H1 (cell line): ENCODE data around the gene CELF4. TPM values are rescaled to one million over a fixed set of nuclear protein-coding genes. Genes with fewer than 3 reads are reported as not detected.
A peak's percentile ranks its signal among the peaks of the same experiment; 100 is the strongest.

Experiments used
- CTCF ChIA-PET: fragments of 300-600 bp; sonication (Branson Sonifier 250); formaldehyde crosslinking; loops from one replicate; lab custom pipeline; 2021; ENCODE audit not compliant: partially characterized antibody; lab: Charles Lee
- POLR2A ChIA-PET: fragments of 300-600 bp; sonication (Branson Sonifier 250); formaldehyde crosslinking; loops from one replicate; lab custom pipeline; 2021; ENCODE audit warnings: inconsistent platforms; ENCODE audit not compliant: partially characterized antibody; lab: Charles Lee
- DNase-seq, 2 experiments: peaks; one replicate each; pipeline versions ENCODE4 v3.0.0 to v3.0.0-alpha.2; 2010 to 2022; ENCODE audit warnings: low spot score in 2 of 2, low read depth in 1 of 2, mixed read lengths in 1 of 2
- FAIRE-seq: peaks from 2 replicates; lab custom pipeline; 2011; peaks lifted over from hg19 to GRCh38; lab: Jason Lieb, UNC
- H2AFZ ChIP-seq: 2 replicates; pipeline ENCODE4 v1.8.1; 2012; ENCODE audit warnings: low read length, inconsistent platforms
- H2AK5ac ChIP-seq: 2 replicates; pipeline ENCODE4 v1.6.1; 2013; ENCODE audit warnings: low read depth, low read length
- H2BK120ac ChIP-seq: replicated peaks from 2 replicates; pipeline ENCODE3; 2013; ENCODE audit warnings: low read depth, low read length, inconsistent platforms
- H2BK12ac ChIP-seq: 2 replicates; pipeline ENCODE4 v1.6.1; 2013; ENCODE audit warnings: low read depth, low read length
- H2BK15ac ChIP-seq: 2 replicates; pipeline ENCODE4 v1.6.1; 2013; ENCODE audit warnings: low read length
- H2BK20ac ChIP-seq: 2 replicates; pipeline ENCODE4 v1.6.1; 2013; ENCODE audit warnings: low read length
- H2BK5ac ChIP-seq: 2 replicates; pipeline ENCODE4 v1.6.1; 2013; ENCODE audit warnings: low read depth, low read length
- H3K14ac ChIP-seq: 2 replicates; pipeline ENCODE4 v1.6.1; 2013; ENCODE audit warnings: inconsistent platforms; ENCODE audit not compliant: insufficient read length
- H3K18ac ChIP-seq: 2 replicates; pipeline ENCODE4 v1.6.1; 2013; ENCODE audit warnings: low read length; ENCODE audit errors: extremely low read depth
- H3K23ac ChIP-seq: 2 replicates; pipeline ENCODE4 v1.6.1; 2013; ENCODE audit warnings: inconsistent platforms; ENCODE audit not compliant: insufficient read length
- H3K23me2 ChIP-seq: 2 replicates; pipeline ENCODE4 v1.6.1; 2013; ENCODE audit warnings: low read depth, low read length
- H3K27ac ChIP-seq: 2 replicates; pipeline ENCODE4 v1.6.1; 2011; ENCODE audit warnings: low read depth, low read length, inconsistent platforms
- H3K27me3 ChIP-seq, 4 experiments: replicated peaks in 1 of 4; 1 replicate in 1 of 4; 2 replicates in 3 of 4; pipeline versions ENCODE4 v1.6.1 to v1.8.1; 2011 to 2013; ENCODE audit warnings: low read length in 3 of 4, mild to moderate bottlenecking in 3 of 4, inconsistent platforms in 2 of 4, mixed read lengths in 2 of 4, moderate library complexity in 1 of 4; ENCODE audit not compliant: control insufficient read depth in 3 of 4, insufficient read depth in 3 of 4; ENCODE audit errors: extremely low read depth in 1 of 4
- H3K36me3 ChIP-seq, 4 experiments: 2 replicates each; pipeline versions ENCODE4 v1.6.1 to v1.8.1; 2011 to 2013; ENCODE audit warnings: mild to moderate bottlenecking in 4 of 4, low read length in 3 of 4, moderate library complexity in 2 of 4, control low read depth in 1 of 4, inconsistent platforms in 1 of 4; ENCODE audit not compliant: insufficient read depth in 4 of 4, control insufficient read depth in 2 of 4
- H3K4ac ChIP-seq: replicated peaks from 2 replicates; pipeline ENCODE3; 2013; ENCODE audit warnings: low read length, low read depth, mixed read lengths, inconsistent platforms; ENCODE audit not compliant: insufficient read length
- H3K4me1 ChIP-seq, 4 experiments: replicated peaks in 1 of 4; 1 replicate in 1 of 4; 2 replicates in 3 of 4; pipeline versions ENCODE4 v1.6.1 to v1.8.1; 2011 to 2013; ENCODE audit warnings: low read length in 3 of 4, inconsistent platforms in 2 of 4, mixed read lengths in 1 of 4; ENCODE audit not compliant: insufficient read depth in 4 of 4, control insufficient read depth in 3 of 4
- H3K4me2 ChIP-seq, 2 experiments: 2 replicates each; pipeline versions ENCODE4 v1.6.1 to v1.8.1; 2011 to 2013; ENCODE audit warnings: low read depth in 2 of 2, low read length in 2 of 2, control low read depth in 1 of 2, inconsistent platforms in 1 of 2, mild to moderate bottlenecking in 1 of 2; ENCODE audit not compliant: insufficient read depth in 1 of 2
- H3K4me3 ChIP-seq, 4 experiments: fragments of 200-600, 300-600 bp in 1 of 4; sonication (generic), shearing (Covaris generic), sonication (Bioruptor Twin) in 1 of 4; 2 replicates each; pipeline versions ENCODE4 v1.5.1 to v1.8.1; 2011 to 2016; ENCODE audit warnings: low read length in 4 of 4, low read depth in 3 of 4, control low read depth in 2 of 4, inconsistent platforms in 2 of 4, mild to moderate bottlenecking in 2 of 4, mixed read lengths in 1 of 4, moderate library complexity in 1 of 4; ENCODE audit not compliant: insufficient read depth in 2 of 4; ENCODE audit errors: extremely low read depth in 1 of 4
- H3K56ac ChIP-seq: replicated peaks from 2 replicates; pipeline ENCODE3; 2013; ENCODE audit warnings: low read depth, mild to moderate bottlenecking, mixed read lengths, low read length, inconsistent platforms; ENCODE audit not compliant: insufficient read length
- H3K79me1 ChIP-seq: 2 replicates; pipeline ENCODE4 v1.6.1; 2013; ENCODE audit warnings: low read depth, low read length, control low read depth
- H3K79me2 ChIP-seq, 2 experiments: 2 replicates each; pipeline versions ENCODE4 v1.6.1 to v1.8.1; 2012 to 2013; ENCODE audit warnings: low read length in 2 of 2, mild to moderate bottlenecking in 2 of 2, inconsistent platforms in 1 of 2; ENCODE audit not compliant: insufficient read depth in 2 of 2, control insufficient read depth in 1 of 2
- H3K9ac ChIP-seq, 4 experiments: replicated peaks in 1 of 4; 1 replicate in 1 of 4; 2 replicates in 3 of 4; pipeline versions ENCODE4 v1.6.1 to v1.8.1; 2011 to 2013; ENCODE audit warnings: low read depth in 3 of 4, low read length in 3 of 4, control low read depth in 2 of 4, mild to moderate bottlenecking in 2 of 4, moderate library complexity in 2 of 4, inconsistent platforms in 1 of 4; ENCODE audit errors: extremely low read depth in 1 of 4
- H3K9me3 ChIP-seq, 2 experiments: 2 replicates each; pipeline versions ENCODE4 v1.6.1 to v1.8.1; 2012 to 2013; ENCODE audit warnings: mild to moderate bottlenecking in 2 of 2, moderate library complexity in 2 of 2, control low read depth in 1 of 2, inconsistent platforms in 1 of 2, low read depth in 1 of 2, low read length in 1 of 2, mixed read lengths in 1 of 2; ENCODE audit not compliant: insufficient read depth in 2 of 2
- H4K20me1 ChIP-seq, 2 experiments: replicated peaks in 1 of 2; 2 replicates each; pipeline versions ENCODE3 to v1.8.1; 2011 to 2013; ENCODE audit warnings: inconsistent platforms in 2 of 2, low read length in 2 of 2, mild to moderate bottlenecking in 1 of 2; ENCODE audit not compliant: insufficient read depth in 2 of 2, control insufficient read depth in 1 of 2
- H4K5ac ChIP-seq: 2 replicates; pipeline ENCODE4 v1.6.1; 2013; ENCODE audit warnings: low read length, low read depth, mixed read lengths, inconsistent platforms; ENCODE audit not compliant: insufficient read length
- H4K8ac ChIP-seq: 2 replicates; pipeline ENCODE4 v1.8.0; 2013; ENCODE audit warnings: mild to moderate bottlenecking, moderate library complexity, low read length, inconsistent platforms; ENCODE audit not compliant: insufficient read depth; ENCODE audit errors: extremely low read depth
- H4K91ac ChIP-seq: replicated peaks from 2 replicates; pipeline ENCODE3; 2013; ENCODE audit warnings: low read length, mixed read lengths, inconsistent platforms; ENCODE audit not compliant: insufficient read length
- BCL11A ChIP-seq, 2 experiments: IDR thresholded peaks; one replicate each; pipeline ENCODE4 v1.6.1; 2011; ENCODE audit warnings: low read depth in 2 of 2, low read length in 2 of 2, mild to moderate bottlenecking in 2 of 2
- EGR1 ChIP-seq: IDR thresholded peaks from 2 replicates; pipeline ENCODE4 v1.6.1; 2011; ENCODE audit warnings: low read depth, low read length, borderline replicate concordance
- HDAC6 ChIP-seq: IDR thresholded peaks from one replicate; pipeline ENCODE4 v1.7.1; 2012; ENCODE audit warnings: low read depth, mild to moderate bottlenecking, inconsistent platforms, low read length, moderate library complexity
- JUN ChIP-seq: IDR thresholded peaks from 2 replicates; pipeline ENCODE4 v1.6.1; 2011; ENCODE audit warnings: low read depth, mild to moderate bottlenecking, improper control_type of control experiment, low read length
- JUND ChIP-seq: IDR thresholded peaks from 2 replicates; pipeline ENCODE4 v1.6.1; 2011; ENCODE audit warnings: mild to moderate bottlenecking, improper control_type of control experiment, low read length
- KDM4A ChIP-seq: IDR thresholded peaks from one replicate; pipeline ENCODE4 v1.7.1; 2012; ENCODE audit warnings: low read depth, mild to moderate bottlenecking, moderate library complexity, low read length, inconsistent platforms; ENCODE audit not compliant: severe bottlenecking
- RXRA ChIP-seq: IDR thresholded peaks from 2 replicates; pipeline ENCODE4 v1.6.1; 2011; ENCODE audit warnings: low read depth, mild to moderate bottlenecking, low read length, moderate library complexity; ENCODE audit not compliant: insufficient read depth
- SP4 ChIP-seq: IDR thresholded peaks from 2 replicates; pipeline ENCODE4 v1.6.1; 2012; ENCODE audit warnings: low read length, inconsistent platforms
- WGBS, 2 experiments: shearing (Covaris generic) in 1 of 2; methylation state at CpG; one replicate each; pipeline versions ENCODE4 v1.1.6 to v1.1.7; 2013 to 2015; ENCODE audit warnings: low lambda C conversion rate in 2 of 2, mixed read lengths in 2 of 2, inconsistent platforms in 1 of 2, low coverage in 1 of 2, missing lambda C conversion rate in 1 of 2; ENCODE audit not compliant: insufficient replicate concordance in 2 of 2, insufficient coverage in 1 of 2, insufficient read length in 1 of 2; ENCODE audit errors: extremely low coverage in 1 of 2, missing lambda C conversion rate in 1 of 2; 5-methylcytosine and 5-hydroxymethylcytosine counted together
- polyA plus RNA-seq, 7 experiments: library from polyadenylated mRNA; depleted of rRNA in 3 of 7; stranded (reverse) in 5 of 7; unstranded in 2 of 7; fragments of >200 nt in 5 of 7; fragments of 200-250 nt in 2 of 7; gene quantifications; 1 replicate in 5 of 7; 2 replicates in 1 of 7; 4 replicates in 1 of 7; pipeline versions ENCODE4 v1.2.1 to v1.2.3, GENCODE V29; 2011 to 2013; ENCODE audit warnings: missing spikeins in 2 of 7, mixed read lengths in 2 of 7
- total RNA-seq: library from RNA; stranded (reverse); fragmentation: NEBNext Ultra II Directional; extraction: Animal tissue kit (Norgen Biotek cat#: 25700); gene quantifications from 2 replicates; pipeline ENCODE4 v1.2.1, GENCODE V29; 2021

CELF4 gene
- total and polyA plus RNA-seq, 2 of the 8 experiments (the other 6 are each of a cell fraction or from before 2014, with no cell fraction given), result 1.6 to 3.4 TPM

DNA sequence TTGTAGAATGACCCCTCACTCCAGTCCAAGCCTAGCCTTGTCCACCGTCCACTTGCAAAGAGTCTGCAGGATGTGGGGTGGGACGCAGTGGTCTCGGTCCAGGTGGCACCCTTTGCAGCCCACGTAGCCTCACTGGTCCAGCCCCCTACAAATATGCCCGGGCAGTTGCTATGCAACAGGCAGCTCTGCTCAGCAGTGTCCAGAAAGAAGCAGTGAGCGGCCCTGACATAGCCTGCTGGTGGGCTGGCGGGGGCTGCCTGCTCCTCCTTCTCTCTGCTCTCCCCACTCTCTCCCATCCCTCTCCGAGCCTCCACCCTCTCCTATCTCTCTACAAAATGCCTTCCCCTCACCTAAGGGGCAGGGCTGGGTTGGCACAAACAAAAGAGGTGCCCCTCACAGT, 233.4 kb downstream of the CELF4 start:
- Histone ChIP-seq H3K18ac (no peak overlapping the region), H3K4me1 (peaks cover 0 to 4% (median 1%) of the 10 kb centered on the region in 4 experiments; a peak in 4 of 7 replicates), H3K4ac (no peak overlapping the region), H3K79me1 (no peaks in the 10 kb centered on the region), H3K27ac (no peak overlapping the region), H4K8ac (no peak overlapping the region), H3K23me2 (no peaks in the 10 kb centered on the region; the same call in 1 of the 2 replicates), H3K27me3 (no peaks in the 10 kb centered on the region), H3K4me3 (no peak overlapping the region), H3K14ac (no peak overlapping the region), H3K56ac (no peak overlapping the region), H4K91ac (no peak overlapping the region), H3K9me3 (no peaks in the 10 kb centered on the region), H4K5ac (no peak overlapping the region), H2AK5ac (no peak overlapping the region), H2BK12ac (0 out of 2 replicates have a peak overlapping the region, but pooled peaks have one; percentile 3), H2BK120ac (no peak overlapping the region), H2AFZ (no peak overlapping the region), H2BK15ac (no peak overlapping the region), H2BK5ac (no peak overlapping the region), H3K9ac (no peak overlapping the region), H3K23ac (no peak overlapping the region), H3K36me3 (no peaks in the 10 kb centered on the region), H3K4me2 (no peak overlapping the region), H3K79me2 (no peaks in the 10 kb centered on the region), H4K20me1 (no peaks in the 10 kb centered on the region), H2BK20ac (0 out of 2 replicates have a peak overlapping the region, but pooled peaks have one; percentile 7)
- DNase-seq, result no peak
- FAIRE-seq, result no peak
- ChIA-PET POLR2A (no interaction called here), CTCF (interaction anchor here (2.9 to 8.5 kb wide), 4 partner anchors 10 to 390 kb away, joined by 10 to 111 read pairs (median 21); no protein-coding TSS in a partner anchor)
- WGBS, 2 experiments, result 85% methylated on average over 8 of the region's 8 CpGs; no CpG with 5 or more reads in 1 of the 2 experiments
- TF ChIP-seq SP4 (no peak), JUND (no peak), KDM4A (no peak), BCL11A (IDR thresholded peaks at IDR 0.05; ENCODE audit: low read depth in 2 of 2, low read length in 2 of 2) (no peak), RXRA (no peak), JUN (no peak), HDAC6 (no peak), EGR1 (no peak)
